HG03139 (cell line): ENCODE data around the gene LARGE2.

Experiments used
- ATAC-seq: cut with Tn5 transposase; IDR thresholded peaks from one replicate; pipeline ENCODE4 v1.9.1; 2021; ENCODE audit not compliant: unreplicated experiment

Gene LARGE2

GRCh38 chr11:45959851-45960250, 37.4 kb downstream of the LARGE2 start:
- no peak for ATAC-seq

- ATAC-seq: no peak
Measured at GRCh38 chr11:45960387-45961095, 38.1 kb downstream of the LARGE2 start.

- ATAC-seq: no peak
Measured at GRCh38 chr11:45961751-45962240, 39.3 kb downstream of the LARGE2 start.

GRCh38 chr11:45964911-45965389, 42.5 kb downstream of the LARGE2 start:
- ATAC-seq: peak; percentile 72

GRCh38 chr11:45967506-45967905, 45.0 kb downstream of the LARGE2 start:
- no peak for ATAC-seq

GRCh38 chr11:45968901-45969300, 46.4 kb downstream of the LARGE2 start:
- ATAC-seq: no peak

- no peak for ATAC-seq
Measured at GRCh38 chr11:45973601-45974000, 51.1 kb downstream of the LARGE2 start.

GRCh38 chr11:45974806-45975205, 52.4 kb downstream of the LARGE2 start:
- ATAC-seq: no peak
